HepG2 (cell line): ENCODE measurements around the gene SLC48A1. TPM values are rescaled to one million over a fixed set of nuclear protein-coding genes. Genes with fewer than 3 reads are reported as not detected.

ENCODE experiments used
- ATAC-seq: fragments of 200-7000 bp; cut with Tn5 transposase; 3 replicates; pipeline ENCODE4 v1.9.1; 2020; ENCODE audit warnings: mild to moderate bottlenecking, moderate library complexity
- BruUV-seq: library from RNA; stranded (reverse); fragments of 400-500 nt; replicated peaks from 2 replicates; lab custom pipeline; 2021; lab: Mats Ljungman, UMichigan
- CTCF ChIA-PET: fragments of 300-600 bp; formaldehyde crosslinking; extraction: SDS; loops from one replicate; lab custom pipeline; 2021; ENCODE audit warnings: low total read pairs, inconsistent platforms, low intra/inter-chr PET ratio; lab: Yijun Ruan, JAX
- POLR2A ChIA-PET: fragments of 350-600 bp; sonication (Branson Sonifier 250); formaldehyde crosslinking; loops from one replicate; lab custom pipeline; 2020; ENCODE audit warnings: antibody characterized with exemption, inconsistent platforms; lab: Yijun Ruan, JAX
- DNase-seq: peaks from one replicate; pipeline ENCODE4 v3.0.0-alpha.2; 2015; ENCODE audit warnings: low spot score
- FAIRE-seq: peaks from 3 replicates; lab custom pipeline; 2011; peaks lifted over from hg19 to GRCh38; lab: Jason Lieb, UNC
- H2AFZ ChIP-seq: one replicate; pipeline ENCODE4 v1.6.1; 2011; ENCODE audit warnings: low read length, inconsistent platforms
- H3K27ac ChIP-seq: fragments of 300-600 bp; 3 replicates; pipeline ENCODE4 v1.8.0; 2011; ENCODE audit warnings: mixed run types, mild to moderate bottlenecking, mixed read lengths, low read length, inconsistent platforms; ENCODE audit not compliant: insufficient read depth; ENCODE audit errors: extremely low read length
- H3K27me3 ChIP-seq, 2 experiments: fragments of 200-600 bp in 1 of 2; 2 replicates in 1 of 2; 3 replicates in 1 of 2; pipeline versions ENCODE4 v1.6.0 to v1.8.0; 2011; ENCODE audit warnings: low read length in 2 of 2, mild to moderate bottlenecking in 2 of 2, moderate library complexity in 2 of 2, inconsistent platforms in 1 of 2; ENCODE audit not compliant: insufficient read depth in 2 of 2, control insufficient read depth in 1 of 2
- H3K36me3 ChIP-seq, 2 experiments: fragments of 200-600 bp in 1 of 2; replicated peaks in 1 of 2; 2 replicates in 1 of 2; 3 replicates in 1 of 2; pipeline versions ENCODE4 v1.5.1 to v1.8.0; 2011; ENCODE audit warnings: low read length in 2 of 2, inconsistent platforms in 1 of 2; ENCODE audit not compliant: insufficient read depth in 2 of 2, control insufficient read depth in 1 of 2
- H3K4me1 ChIP-seq: 2 replicates; pipeline ENCODE4 v1.5.1; 2012; ENCODE audit warnings: low read length, inconsistent platforms; ENCODE audit not compliant: insufficient read depth
- H3K4me2 ChIP-seq: 2 replicates; pipeline ENCODE4 v1.6.0; 2011; ENCODE audit warnings: low read depth, low read length, inconsistent platforms
- H3K4me3 ChIP-seq, 3 experiments: fragments of 200-600 bp in 1 of 3; sonication (generic), shearing (Covaris generic) in 1 of 3; replicated peaks in 1 of 3; 2 replicates each; pipeline ENCODE4 v1.5.1; 2011 to 2016; ENCODE audit warnings: low read length in 3 of 3, inconsistent platforms in 2 of 3, low read depth in 2 of 3, mild to moderate bottlenecking in 2 of 3, control low read depth in 1 of 3, mixed read lengths in 1 of 3; ENCODE audit not compliant: insufficient read depth in 1 of 3
- H3K79me2 ChIP-seq: one replicate; pipeline ENCODE4 v1.6.1; 2011; ENCODE audit warnings: low read length, inconsistent platforms; ENCODE audit not compliant: insufficient read depth
- H3K9ac ChIP-seq: 2 replicates; pipeline ENCODE4 v1.6.0; 2011; ENCODE audit warnings: mild to moderate bottlenecking, low read depth, low read length, inconsistent platforms; ENCODE audit not compliant: insufficient read depth
- H3K9me3 ChIP-seq: 2 replicates; pipeline ENCODE4 v1.5.1; 2012; ENCODE audit warnings: mild to moderate bottlenecking, low read length
- H4K20me1 ChIP-seq: 2 replicates; pipeline ENCODE4 v1.6.0; 2011; ENCODE audit warnings: inconsistent platforms, mild to moderate bottlenecking, low read length, moderate library complexity; ENCODE audit not compliant: insufficient read depth
- AKAP8 ChIP-seq: sonication (generic); formaldehyde crosslinking; IDR thresholded peaks from 2 replicates; pipeline ENCODE4 v1.5.1; 2020; ENCODE audit warnings: mild to moderate bottlenecking, missing genetic modification reagents
- CBX5 ChIP-seq: sonication (generic); formaldehyde crosslinking; IDR thresholded peaks from 2 replicates; pipeline ENCODE4 v1.4.0; 2020; ENCODE audit warnings: missing genetic modification reagents, borderline replicate concordance
- CREB3 ChIP-seq: sonication (generic); formaldehyde crosslinking; IDR thresholded peaks from 2 replicates; pipeline ENCODE4 v1.5.0; 2020; ENCODE audit warnings: missing genetic modification reagents
- MAFK ChIP-seq, 2 experiments: IDR thresholded peaks in 1 of 2; conservative IDR thresholded peaks in 1 of 2; 2 replicates each; pipeline ENCODE4 v1.6.1; 2011; ENCODE audit warnings: improper control_type of control experiment in 2 of 2, low read length in 2 of 2
- NFE2L2 ChIP-seq: fragments of 150-350 bp; IDR thresholded peaks from 2 replicates; pipeline ENCODE4 v1.6.1; 2014; ENCODE audit warnings: low read length
- SMAD9 ChIP-seq: sonication (generic); formaldehyde crosslinking; IDR thresholded peaks from 2 replicates; pipeline ENCODE4 v1.5.1; 2020; ENCODE audit warnings: mild to moderate bottlenecking, missing genetic modification reagents
- SRSF4 ChIP-seq: fragments of 200-400 bp; formaldehyde crosslinking; IDR thresholded peaks from one replicate; pipeline ENCODE4 v1.6.1; 2018; ENCODE audit warnings: mild to moderate bottlenecking, low read depth, low read length, moderate library complexity; ENCODE audit not compliant: poor library complexity, severe bottlenecking
- STAT5B ChIP-seq: sonication (generic); formaldehyde crosslinking; IDR thresholded peaks from 2 replicates; pipeline ENCODE4 v1.4.0; 2020; ENCODE audit warnings: missing genetic modification reagents
- ZFP36L2 ChIP-seq: sonication (generic); formaldehyde crosslinking; IDR thresholded peaks from 2 replicates; pipeline ENCODE4 v1.4.0; 2020; ENCODE audit warnings: missing genetic modification reagents
- ZFP37 ChIP-seq: sonication (generic); formaldehyde crosslinking; IDR thresholded peaks from 2 replicates; pipeline ENCODE4 v1.4.0; 2020; ENCODE audit warnings: missing genetic modification reagents, borderline replicate concordance
- ZFP62 ChIP-seq: sonication (generic); formaldehyde crosslinking; IDR thresholded peaks from 2 replicates; pipeline ENCODE4 v1.4.0; 2020; ENCODE audit warnings: missing genetic modification reagents
- ZNF292 ChIP-seq: sonication (generic); formaldehyde crosslinking; IDR thresholded peaks from 2 replicates; pipeline ENCODE4 v1.8.1; 2022; ENCODE audit warnings: mild to moderate bottlenecking, low read depth, missing genetic modification reagents, borderline replicate concordance
- ZSCAN30 ChIP-seq: sonication (generic); formaldehyde crosslinking; IDR thresholded peaks from 2 replicates; pipeline ENCODE4 v1.5.0; 2020; ENCODE audit warnings: mild to moderate bottlenecking, missing genetic modification reagents
- WGBS: methylation state at CpG from one replicate; pipeline ENCODE4 v1.1.6; 2017; ENCODE audit warnings: low lambda C conversion rate; 5-methylcytosine and 5-hydroxymethylcytosine counted together
- in situ Hi-C: cut with HindIII; loops from 2 replicates; pipeline ENCODE4 v1.10.0; 2017; ENCODE audit warnings: low pct_unique_long_range_greater_than_20kb; ENCODE audit not compliant: extremely low pct_ligation_motif_present
- intact Hi-C: fragments of 100-400 bp; cut with micrococcal nuclease; formaldehyde crosslinking; loops from one replicate; pipeline ENCODE4 v1.10.0; 2022; ENCODE audit not compliant: unreplicated experiment
- polyA plus RNA-seq, 8 experiments: library from polyadenylated mRNA; depleted of rRNA in 3 of 8; stranded (reverse) in 7 of 8; unstranded in 1 of 8; fragments of >200 nt; fragmentation: Illumina TruSeq in 4 of 8; extraction: Trizol in 4 of 8; gene quantifications; 2 replicates each; pipeline versions ENCODE4 v1.2.1 to v1.2.3, GENCODE V29; 2011 to 2016; ENCODE audit warnings: low read depth in 4 of 8, missing spikeins in 1 of 8, mixed read lengths in 1 of 8; ENCODE audit not compliant: insufficient read depth in 1 of 8
- total RNA-seq, 5 experiments: library from RNA; depleted of rRNA; stranded (reverse); fragments of >200 nt; fragmentation: Illumina TruSeq; extraction: Trizol; gene quantifications; 2 replicates each; pipeline ENCODE4 v1.2.3, GENCODE V29; 2016; ENCODE audit warnings: low read depth in 1 of 5
- TF ChIP-seq, protein P1 (sequence below): sonication (generic); formaldehyde crosslinking; IDR thresholded peaks from 2 replicates; pipeline ENCODE4 v1.5.0; 2020; ENCODE audit warnings: mild to moderate bottlenecking, missing genetic modification reagents, borderline replicate concordance
- TF ChIP-seq, protein P2 (sequence below): IDR thresholded peaks from 2 replicates; pipeline ENCODE4 v1.6.1; 2016; ENCODE audit warnings: missing compliant biosample characterization, missing genetic modification reagents, borderline replicate concordance
- TF ChIP-seq, protein P3 (sequence below): sonication (generic); formaldehyde crosslinking; IDR thresholded peaks from 2 replicates; pipeline ENCODE4 v1.4.0; 2020; ENCODE audit warnings: mild to moderate bottlenecking, missing genetic modification reagents

The SLC48A1 gene
- total and polyA plus RNA-seq, 2 of the 13 experiments (the other 11 are each of a cell fraction or from before 2014, with no cell fraction given), result 2.2 to 3.7 TPM

- CTCF ChIA-PET, result no interaction called here
- Histone ChIP-seq H3K9ac (no peak overlapping the region), H3K27me3 (no peaks in the 10 kb centered on the region), H3K4me1 (no peaks in the 10 kb centered on the region), H4K20me1 (no peaks in the 10 kb centered on the region), H3K36me3 (peaks cover 12 to 13% of the 10 kb centered on the region in 2 experiments; a peak in 3 of 5 replicates), H3K9me3 (no peaks in the 10 kb centered on the region), H3K27ac (no peak overlapping the region), H3K4me3 (no peak overlapping the region), H3K79me2 (no peaks in the 10 kb centered on the region), H2AFZ (no peak overlapping the region), H3K4me2 (no peak overlapping the region)
- 92% methylated on average over 15 of the region's 20 CpGs for WGBS
- FAIRE-seq (no peak), DNase-seq (no peak), ATAC-seq (no peak)
- POLR2A ChIA-PET, result no interaction called here
- in situ Hi-C loops, result no loop called here
- no TSS peak for BruUV-seq
- intact Hi-C loops, result no loop called here
- TF ChIP-seq ZFP62, result no peak
- no peak for TF ChIP-seq CBX5
- no peak for TF ChIP-seq CREB3 (CRISPR knock-in tag)
- TF ChIP-seq SMAD9 (CRISPR knock-in tag), result no peak
- TF ChIP-seq, protein P1, sequence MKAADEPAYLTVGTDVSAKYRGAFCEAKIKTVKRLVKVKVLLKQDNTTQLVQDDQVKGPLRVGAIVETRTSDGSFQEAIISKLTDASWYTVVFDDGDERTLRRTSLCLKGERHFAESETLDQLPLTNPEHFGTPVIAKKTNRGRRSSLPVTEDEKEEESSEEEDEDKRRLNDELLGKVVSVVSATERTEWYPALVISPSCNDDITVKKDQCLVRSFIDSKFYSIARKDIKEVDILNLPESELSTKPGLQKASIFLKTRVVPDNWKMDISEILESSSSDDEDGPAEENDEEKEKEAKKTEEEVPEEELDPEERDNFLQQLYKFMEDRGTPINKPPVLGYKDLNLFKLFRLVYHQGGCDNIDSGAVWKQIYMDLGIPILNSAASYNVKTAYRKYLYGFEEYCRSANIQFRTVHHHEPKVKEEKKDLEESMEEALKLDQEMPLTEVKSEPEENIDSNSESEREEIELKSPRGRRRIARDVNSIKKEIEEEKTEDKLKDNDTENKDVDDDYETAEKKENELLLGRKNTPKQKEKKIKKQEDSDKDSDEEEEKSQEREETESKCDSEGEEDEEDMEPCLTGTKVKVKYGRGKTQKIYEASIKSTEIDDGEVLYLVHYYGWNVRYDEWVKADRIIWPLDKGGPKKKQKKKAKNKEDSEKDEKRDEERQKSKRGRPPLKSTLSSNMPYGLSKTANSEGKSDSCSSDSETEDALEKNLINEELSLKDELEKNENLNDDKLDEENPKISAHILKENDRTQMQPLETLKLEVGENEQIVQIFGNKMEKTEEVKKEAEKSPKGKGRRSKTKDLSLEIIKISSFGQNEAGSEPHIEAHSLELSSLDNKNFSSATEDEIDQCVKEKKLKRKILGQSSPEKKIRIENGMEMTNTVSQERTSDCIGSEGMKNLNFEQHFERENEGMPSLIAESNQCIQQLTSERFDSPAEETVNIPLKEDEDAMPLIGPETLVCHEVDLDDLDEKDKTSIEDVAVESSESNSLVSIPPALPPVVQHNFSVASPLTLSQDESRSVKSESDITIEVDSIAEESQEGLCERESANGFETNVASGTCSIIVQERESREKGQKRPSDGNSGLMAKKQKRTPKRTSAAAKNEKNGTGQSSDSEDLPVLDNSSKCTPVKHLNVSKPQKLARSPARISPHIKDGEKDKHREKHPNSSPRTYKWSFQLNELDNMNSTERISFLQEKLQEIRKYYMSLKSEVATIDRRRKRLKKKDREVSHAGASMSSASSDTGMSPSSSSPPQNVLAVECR (CRISPR knock-in tag), result no peak
- TF ChIP-seq SRSF4, result no peak
- no peak for TF ChIP-seq AKAP8 (CRISPR knock-in tag)
- no peak for TF ChIP-seq MAFK (conservative IDR thresholded peaks at IDR 0.05 in 1 of 2, IDR thresholded peaks at IDR 0.05 in 1 of 2; ENCODE audit: low read length in 2 of 2)
- TF ChIP-seq, protein P2, sequence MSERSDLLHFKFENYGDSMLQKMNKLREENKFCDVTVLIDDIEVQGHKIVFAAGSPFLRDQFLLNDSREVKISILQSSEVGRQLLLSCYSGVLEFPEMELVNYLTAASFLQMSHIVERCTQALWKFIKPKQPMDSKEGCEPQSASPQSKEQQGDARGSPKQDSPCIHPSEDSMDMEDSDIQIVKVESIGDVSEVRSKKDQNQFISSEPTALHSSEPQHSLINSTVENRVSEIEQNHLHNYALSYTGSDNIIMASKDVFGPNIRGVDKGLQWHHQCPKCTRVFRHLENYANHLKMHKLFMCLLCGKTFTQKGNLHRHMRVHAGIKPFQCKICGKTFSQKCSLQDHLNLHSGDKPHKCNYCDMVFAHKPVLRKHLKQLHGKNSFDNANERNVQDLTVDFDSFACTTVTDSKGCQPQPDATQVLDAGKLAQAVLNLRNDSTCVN (CRISPR knock-in tag), result no peak
- no peak for TF ChIP-seq NFE2L2
- no peak for TF ChIP-seq ZNF292 (CRISPR knock-in tag)
- TF ChIP-seq, protein P3, sequence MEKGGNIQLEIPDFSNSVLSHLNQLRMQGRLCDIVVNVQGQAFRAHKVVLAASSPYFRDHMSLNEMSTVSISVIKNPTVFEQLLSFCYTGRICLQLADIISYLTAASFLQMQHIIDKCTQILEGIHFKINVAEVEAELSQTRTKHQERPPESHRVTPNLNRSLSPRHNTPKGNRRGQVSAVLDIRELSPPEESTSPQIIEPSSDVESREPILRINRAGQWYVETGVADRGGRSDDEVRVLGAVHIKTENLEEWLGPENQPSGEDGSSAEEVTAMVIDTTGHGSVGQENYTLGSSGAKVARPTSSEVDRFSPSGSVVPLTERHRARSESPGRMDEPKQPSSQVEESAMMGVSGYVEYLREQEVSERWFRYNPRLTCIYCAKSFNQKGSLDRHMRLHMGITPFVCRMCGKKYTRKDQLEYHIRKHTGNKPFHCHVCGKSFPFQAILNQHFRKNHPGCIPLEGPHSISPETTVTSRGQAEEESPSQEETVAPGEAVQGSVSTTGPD, result no peak
- TF ChIP-seq STAT5B (CRISPR knock-in tag), result no peak
- no peak for TF ChIP-seq ZSCAN30
- TF ChIP-seq ZFP36L2 (CRISPR knock-in tag), result no peak
- no peak for TF ChIP-seq ZFP37
Measured at GRCh38 chr12:47783821-47784819, 11.1 kb downstream of the SLC48A1 start.
